H1 (cell line): ENCODE results near the gene TMEM204. TPM values are rescaled to one million over a fixed set of nuclear protein-coding genes. Genes with fewer than 3 reads are reported as not detected.

Experiments used
- ATF2 ChIP-seq: IDR thresholded peaks from 2 replicates; pipeline ENCODE4 v1.6.1; 2012; ENCODE audit warnings: low read length, inconsistent platforms
- CHD7 ChIP-seq: fragments of 300-600 bp; sonication (generic); IDR thresholded peaks from 2 replicates; pipeline ENCODE4 v1.7.1; 2012; ENCODE audit warnings: low read length, moderate library complexity, mild to moderate bottlenecking, inconsistent platforms; ENCODE audit not compliant: insufficient replicate concordance
- GABPA ChIP-seq: IDR thresholded peaks from 2 replicates; pipeline ENCODE4 v1.6.1; 2011; ENCODE audit warnings: mild to moderate bottlenecking, low read length, moderate library complexity, borderline replicate concordance; ENCODE audit not compliant: insufficient read depth
- HDAC6 ChIP-seq: IDR thresholded peaks from one replicate; pipeline ENCODE4 v1.7.1; 2012; ENCODE audit warnings: low read depth, mild to moderate bottlenecking, inconsistent platforms, low read length, moderate library complexity
- POLR2AphosphoS5 ChIP-seq: IDR thresholded peaks from 2 replicates; pipeline ENCODE4 v1.6.1; 2011; ENCODE audit warnings: low read depth, low read length
- POU5F1 ChIP-seq: IDR thresholded peaks from 2 replicates; pipeline ENCODE4 v1.6.1; 2011; ENCODE audit warnings: low read depth, mild to moderate bottlenecking, low read length, moderate library complexity
- SIRT6 ChIP-seq: IDR thresholded peaks from one replicate; pipeline ENCODE4 v1.7.1; 2012; ENCODE audit warnings: low read length, inconsistent platforms
- SP4 ChIP-seq: IDR thresholded peaks from 2 replicates; pipeline ENCODE4 v1.6.1; 2012; ENCODE audit warnings: low read length, inconsistent platforms
- SRF ChIP-seq: IDR thresholded peaks from 2 replicates; pipeline ENCODE4 v1.6.1; 2011; ENCODE audit warnings: mild to moderate bottlenecking, low read depth, low read length, moderate library complexity
- TAF1 ChIP-seq: IDR thresholded peaks from 2 replicates; pipeline ENCODE4 v1.6.1; 2011; ENCODE audit warnings: mild to moderate bottlenecking, low read depth, low read length
- TCF12 ChIP-seq: IDR thresholded peaks from 2 replicates; pipeline ENCODE4 v1.6.1; 2011; ENCODE audit warnings: low read depth, mild to moderate bottlenecking, low read length
- ZNF274 ChIP-seq: IDR thresholded peaks from 2 replicates; pipeline ENCODE4 v1.7.0; 2012; ENCODE audit warnings: low read length, borderline replicate concordance; ENCODE audit errors: extremely low read depth
- polyA plus RNA-seq, 7 experiments: library from polyadenylated mRNA; depleted of rRNA in 3 of 7; stranded (reverse) in 5 of 7; unstranded in 2 of 7; fragments of >200 nt in 5 of 7; fragments of 200-250 nt in 2 of 7; gene quantifications; 1 replicate in 5 of 7; 2 replicates in 1 of 7; 4 replicates in 1 of 7; pipeline versions ENCODE4 v1.2.1 to v1.2.3, GENCODE V29; 2011 to 2013; ENCODE audit warnings: missing spikeins in 2 of 7, mixed read lengths in 2 of 7
- total RNA-seq: library from RNA; stranded (reverse); fragmentation: NEBNext Ultra II Directional; extraction: Animal tissue kit (Norgen Biotek cat#: 25700); gene quantifications from 2 replicates; pipeline ENCODE4 v1.2.1, GENCODE V29; 2021

TMEM204 gene
- total and polyA plus RNA-seq, 2 of the 8 experiments (the other 6 are each of a cell fraction or from before 2014, with no cell fraction given) = not detected

- TF ChIP-seq CHD7 (no peak), POU5F1 (no peak), ZNF274 (no peak), SIRT6 (no peak), SRF (no peak), ATF2 (no peak), GABPA (no peak), TAF1 (no peak), TCF12 (no peak), SP4 (no peak), HDAC6 (no peak), POLR2AphosphoS5 (no peak)
Observed at GRCh38 chr16:1488619-1489018, 44.8 kb upstream of the TMEM204 start, which contains the start of gene PTX4 (continued).
